ENCODE results near the gene ANO4. TPM values are rescaled to one million over a fixed set of nuclear protein-coding genes. Genes with fewer than 3 reads are reported as not detected.

ANO4 gene
- total and polyA plus RNA-seq, 8 donors, result 0.37 TPM; not detected in 7

- Histone ChIP-seq H3K27me3 (no peaks in the 10 kb centered on the region), H3K9me3 (no peaks in the 10 kb centered on the region), H3K27ac (no peak overlapping the region), H3K4me1 (no peaks in the 10 kb centered on the region), H3K36me3 (no peaks in the 10 kb centered on the region), H3K4me3 (no peak overlapping the region)
- 68 to 81% (median 72%) methylated on average over 8 of the region's 8 CpGs for WGBS, 5 donors
- TF ChIP-seq POLR2AphosphoS5 (IDR thresholded peaks at IDR 0.05), result no peak
- TF ChIP-seq EP300 (IDR thresholded peaks at IDR 0.05), result no peak
- TF ChIP-seq CTCF (IDR thresholded peaks at IDR 0.05), result no peak
- TF ChIP-seq POLR2A (IDR thresholded peaks at IDR 0.05), result no peak
- no peak for DNase-seq
- intact Hi-C loops (cut with DNase I; ENCODE audit: low total_unique reads), result no loop called here
Measured at GRCh38 chr12:101042211-101042610, 247.6 kb downstream of the ANO4 start.

DNA sequence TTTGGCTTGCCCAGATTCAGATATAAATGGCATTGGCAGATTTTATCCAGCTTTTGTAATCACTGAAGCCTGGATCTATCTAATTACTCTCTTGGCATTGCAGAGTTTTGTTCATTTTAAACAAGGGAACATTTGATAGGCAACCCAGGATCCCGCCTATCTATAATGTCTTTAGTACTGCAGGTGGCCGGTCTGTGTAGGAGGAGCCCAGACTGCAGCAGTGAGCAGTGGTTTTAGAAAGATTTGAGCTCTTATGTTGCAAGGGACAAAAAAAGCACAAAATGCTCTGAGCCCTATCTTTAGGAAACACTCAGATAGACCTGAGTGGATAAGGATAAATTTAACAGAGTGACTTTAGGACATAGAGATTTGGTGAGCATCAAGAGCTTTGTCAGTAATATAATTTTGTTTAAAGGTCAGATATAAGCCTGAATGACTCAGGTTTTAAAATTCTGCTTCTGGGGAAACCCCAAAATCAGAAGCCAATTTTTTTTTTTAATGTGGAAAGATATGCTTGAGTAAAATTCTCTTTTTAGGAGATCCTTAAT lies 250.0 kb downstream of the ANO4 start:
- no peaks in the 10 kb centered on the region for H3K4me1 ChIP-seq
- DNase-seq, result no peak
- TF ChIP-seq POLR2AphosphoS5 (IDR thresholded peaks at IDR 0.05) (no peak), EP300 (IDR thresholded peaks at IDR 0.05) (no peak), CTCF (IDR thresholded peaks at IDR 0.05) (no peak), POLR2A (IDR thresholded peaks at IDR 0.05) (no peak)

DNA sequence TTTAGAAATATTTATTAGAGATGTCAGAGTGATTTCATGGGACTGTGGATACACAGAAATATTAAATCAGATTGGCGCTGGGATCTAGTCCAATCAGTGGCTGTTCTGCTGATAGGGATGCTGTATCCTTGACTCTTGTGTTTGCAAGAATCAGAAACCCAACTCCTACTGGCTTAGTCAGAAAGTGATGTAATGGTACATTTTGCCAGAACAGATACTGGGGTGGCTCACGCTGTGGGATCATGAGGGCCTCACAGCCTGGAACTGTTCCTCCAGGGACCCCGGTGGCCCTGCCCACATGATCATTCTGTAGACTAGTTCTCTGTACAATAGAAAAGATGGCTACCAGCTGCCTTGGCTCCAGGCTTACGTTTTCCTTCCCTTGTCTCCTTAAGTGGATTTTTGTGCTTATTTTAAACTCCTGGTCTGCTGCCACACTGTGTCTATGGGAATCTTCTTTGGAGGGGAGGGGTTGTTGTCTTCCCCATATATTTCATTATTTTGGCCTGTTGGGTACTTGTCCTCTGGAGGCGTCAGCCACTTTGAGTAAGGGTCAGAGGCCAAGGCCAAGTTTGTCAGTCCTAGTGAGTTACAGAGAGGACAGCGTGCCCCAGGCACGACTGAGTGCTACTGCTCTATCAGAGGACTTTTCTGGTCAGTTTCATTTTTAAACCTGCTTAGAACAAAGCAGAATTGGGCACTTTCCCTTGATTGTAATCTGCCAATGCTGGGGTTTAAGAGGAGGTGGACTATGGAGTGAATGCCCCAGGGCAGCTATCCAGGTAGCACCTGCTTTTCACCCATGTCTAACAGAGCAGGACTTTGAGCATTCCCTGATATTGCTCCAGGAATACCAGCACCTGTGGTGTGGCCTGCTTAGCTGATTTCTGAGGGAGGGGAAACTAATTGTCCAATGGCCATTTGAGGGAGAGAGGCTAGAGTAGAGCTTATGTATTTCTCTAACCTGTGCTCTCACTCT lies 251.2 kb downstream of the ANO4 start:
- Histone ChIP-seq H3K4me1 (no peaks in the 10 kb centered on the region), H3K27me3 (no peaks in the 10 kb centered on the region), H3K27ac (no peak overlapping the region), H3K9me3 (no peaks in the 10 kb centered on the region), H3K4me3 (no peak overlapping the region), H3K36me3 (no peaks in the 10 kb centered on the region)
- intact Hi-C loops (cut with DNase I; ENCODE audit: low total_unique reads), result no loop called here
- 58 to 76% (median 69%) methylated on average over 7 of the region's 7 CpGs for WGBS, 5 donors
- no peak for DNase-seq
- TF ChIP-seq POLR2A (IDR thresholded peaks at IDR 0.05) (no peak), POLR2AphosphoS5 (IDR thresholded peaks at IDR 0.05) (no peak), CTCF (IDR thresholded peaks at IDR 0.05) (no peak), EP300 (IDR thresholded peaks at IDR 0.05) (no peak)

More for the DNA sequence above, 250.0 kb downstream of the ANO4 start:
- H3K4me3 ChIP-seq, result no peak overlapping the region
- no peak overlapping the region for H3K27ac ChIP-seq
- H3K9me3 ChIP-seq, result no peaks in the 10 kb centered on the region
- intact Hi-C loops (cut with DNase I; ENCODE audit: low total_unique reads), result no loop called here
- 65 to 75% (median 67%) methylated on average over 2 of the region's 2 CpGs for WGBS, 5 donors
- no peaks in the 10 kb centered on the region for H3K36me3 ChIP-seq
- H3K27me3 ChIP-seq, result no peaks in the 10 kb centered on the region

- Histone ChIP-seq H3K36me3 (no peaks in the 10 kb centered on the region), H3K9me3 (no peaks in the 10 kb centered on the region), H3K4me3 (no peak overlapping the region), H3K27me3 (no peaks in the 10 kb centered on the region), H3K27ac (no peak overlapping the region), H3K4me1 (no peaks in the 10 kb centered on the region)
- no peak for TF ChIP-seq CTCF (IDR thresholded peaks at IDR 0.05)
- no peak for TF ChIP-seq POLR2AphosphoS5 (IDR thresholded peaks at IDR 0.05)
- TF ChIP-seq POLR2A (IDR thresholded peaks at IDR 0.05), result no peak
- TF ChIP-seq EP300 (IDR thresholded peaks at IDR 0.05), result no peak
- DNase-seq, result no peak
- 58 to 71% (median 64%) methylated on average over 1 of the region's 1 CpG for WGBS, 5 donors
- intact Hi-C loops (cut with DNase I; ENCODE audit: low total_unique reads), result no loop called here
Measured at GRCh38 chr12:101047652-101048051, 253.1 kb downstream of the ANO4 start.

Data from stomach (tissue), 9 donors.